NK-92 (cell line): ENCODE results near the gene ACAA1.
"Not testable (repeated sequence)": the region's sequence is repeated elsewhere in the genome, so short reads cannot be mapped to it uniquely, and the experiment has no call there.

ENCODE experiments used
- DNase-seq: peaks from one replicate; lab custom pipeline; 2025; ENCODE audit not compliant: unreplicated experiment; lab: John Stamatoyannopoulos, UW

Gene ACAA1

DNA sequence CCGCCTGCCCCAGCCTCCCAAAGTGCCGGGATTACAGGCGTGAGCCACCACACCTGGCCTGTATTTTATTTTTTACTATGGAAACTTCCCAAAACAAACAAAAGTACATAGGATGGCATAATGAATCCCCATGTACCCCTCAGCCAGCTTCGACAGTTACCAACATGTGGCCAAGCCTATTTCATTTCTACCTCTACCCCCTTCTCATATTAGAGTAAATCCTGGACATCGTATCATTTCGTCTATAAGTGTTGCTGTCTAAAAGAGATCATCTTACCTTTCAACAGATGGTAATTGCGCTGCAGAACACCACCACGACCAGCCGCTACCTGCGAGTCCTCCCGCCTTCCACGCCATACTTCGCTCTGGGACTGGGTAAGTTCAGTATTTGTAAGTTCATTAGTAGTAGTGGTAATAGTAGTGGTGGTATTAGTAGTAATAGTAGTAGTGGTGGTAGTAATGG is 53.0 kb downstream of the ACAA1 start:
- DNase-seq: no peak

DNA sequence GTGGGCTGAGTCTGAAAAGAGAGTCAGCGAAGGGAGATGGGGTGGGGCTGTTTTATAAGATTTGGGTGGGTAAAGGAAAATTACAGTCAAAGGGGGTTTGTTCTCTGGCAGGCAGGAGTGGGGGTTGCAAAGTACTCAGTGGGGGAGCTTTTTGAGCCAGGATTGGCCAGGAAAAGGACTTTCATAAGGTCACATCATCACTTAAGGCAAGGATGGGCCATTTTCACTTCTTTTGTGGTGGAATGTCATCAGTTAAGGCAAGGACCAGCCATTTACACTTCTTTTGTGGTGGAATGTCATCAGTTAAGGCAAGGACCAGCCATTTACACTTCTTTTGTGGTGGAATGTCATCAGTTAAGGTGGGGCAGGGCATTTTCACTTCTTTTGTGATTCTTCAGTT is 53.7 kb downstream of the ACAA1 start:
- not testable (repeated sequence) for DNase-seq

DNA sequence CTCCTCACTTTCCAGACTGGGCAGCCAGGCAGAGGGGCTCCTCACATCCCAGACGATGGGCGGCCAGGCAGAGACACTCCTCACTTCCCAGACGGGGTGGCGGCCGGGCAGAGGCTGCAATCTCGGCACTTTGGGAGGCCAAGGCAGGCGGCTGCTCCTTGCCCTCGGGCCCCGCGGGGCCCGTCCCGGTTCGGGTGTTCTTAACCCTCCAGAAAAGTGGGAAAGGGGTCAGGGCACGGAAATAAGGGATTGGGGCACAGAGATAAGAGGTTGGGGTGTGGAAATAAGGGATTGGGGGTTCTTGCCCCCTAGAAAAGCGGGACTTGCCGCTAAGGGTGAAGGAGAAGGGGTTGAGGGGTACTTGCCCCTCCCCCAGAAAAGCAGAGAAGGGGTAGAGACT is 54.6 kb downstream of the ACAA1 start:
- DNase-seq: not testable (repeated sequence)

DNA sequence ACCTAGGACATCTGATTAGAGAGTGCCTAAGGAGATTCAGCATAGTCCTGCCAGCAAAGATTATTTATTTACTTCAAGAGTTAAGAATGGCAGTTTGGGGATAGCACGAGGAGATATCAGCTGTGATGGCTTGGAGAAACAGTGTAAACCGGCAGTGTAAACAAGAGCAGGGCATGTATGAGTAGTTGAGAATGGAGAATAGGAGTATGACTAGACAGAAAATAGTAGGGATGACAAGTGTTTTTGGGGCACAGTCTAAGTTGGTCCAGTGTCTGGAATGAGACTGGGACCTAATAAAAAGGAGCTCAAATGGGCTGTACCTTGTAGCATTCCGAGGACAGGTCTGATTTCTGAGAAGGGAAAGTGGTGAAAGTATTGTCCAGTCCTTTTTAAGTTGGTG is 59.9 kb downstream of the ACAA1 start:
- not testable (repeated sequence) for DNase-seq
